ENCODE measurements around the gene LANCL3.

- TF ChIP-seq, protein P1, sequence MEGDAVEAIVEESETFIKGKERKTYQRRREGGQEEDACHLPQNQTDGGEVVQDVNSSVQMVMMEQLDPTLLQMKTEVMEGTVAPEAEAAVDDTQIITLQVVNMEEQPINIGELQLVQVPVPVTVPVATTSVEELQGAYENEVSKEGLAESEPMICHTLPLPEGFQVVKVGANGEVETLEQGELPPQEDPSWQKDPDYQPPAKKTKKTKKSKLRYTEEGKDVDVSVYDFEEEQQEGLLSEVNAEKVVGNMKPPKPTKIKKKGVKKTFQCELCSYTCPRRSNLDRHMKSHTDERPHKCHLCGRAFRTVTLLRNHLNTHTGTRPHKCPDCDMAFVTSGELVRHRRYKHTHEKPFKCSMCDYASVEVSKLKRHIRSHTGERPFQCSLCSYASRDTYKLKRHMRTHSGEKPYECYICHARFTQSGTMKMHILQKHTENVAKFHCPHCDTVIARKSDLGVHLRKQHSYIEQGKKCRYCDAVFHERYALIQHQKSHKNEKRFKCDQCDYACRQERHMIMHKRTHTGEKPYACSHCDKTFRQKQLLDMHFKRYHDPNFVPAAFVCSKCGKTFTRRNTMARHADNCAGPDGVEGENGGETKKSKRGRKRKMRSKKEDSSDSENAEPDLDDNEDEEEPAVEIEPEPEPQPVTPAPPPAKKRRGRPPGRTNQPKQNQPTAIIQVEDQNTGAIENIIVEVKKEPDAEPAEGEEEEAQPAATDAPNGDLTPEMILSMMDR (IDR thresholded peaks at IDR 0.05) = no peak
- TF ChIP-seq EZH2 (IDR thresholded peaks at IDR 0.05; ENCODE audit: borderline replicate concordance, insufficient read depth, low read depth, low read length, poor library complexity, severe bottlenecking) = no peak
Observed at GRCh38 chrX:37640142-37640541, 68.7 kb downstream of the LANCL3 start.

Data from B cell (primary cell).